GM21515 (cell line): ENCODE measurements around the gene MX2.

ENCODE experiments used
- ATAC-seq: cut with Tn5 transposase; IDR thresholded peaks from one replicate; pipeline ENCODE4 v1.9.1; 2021; ENCODE audit not compliant: unreplicated experiment

MX2 gene

DNA sequence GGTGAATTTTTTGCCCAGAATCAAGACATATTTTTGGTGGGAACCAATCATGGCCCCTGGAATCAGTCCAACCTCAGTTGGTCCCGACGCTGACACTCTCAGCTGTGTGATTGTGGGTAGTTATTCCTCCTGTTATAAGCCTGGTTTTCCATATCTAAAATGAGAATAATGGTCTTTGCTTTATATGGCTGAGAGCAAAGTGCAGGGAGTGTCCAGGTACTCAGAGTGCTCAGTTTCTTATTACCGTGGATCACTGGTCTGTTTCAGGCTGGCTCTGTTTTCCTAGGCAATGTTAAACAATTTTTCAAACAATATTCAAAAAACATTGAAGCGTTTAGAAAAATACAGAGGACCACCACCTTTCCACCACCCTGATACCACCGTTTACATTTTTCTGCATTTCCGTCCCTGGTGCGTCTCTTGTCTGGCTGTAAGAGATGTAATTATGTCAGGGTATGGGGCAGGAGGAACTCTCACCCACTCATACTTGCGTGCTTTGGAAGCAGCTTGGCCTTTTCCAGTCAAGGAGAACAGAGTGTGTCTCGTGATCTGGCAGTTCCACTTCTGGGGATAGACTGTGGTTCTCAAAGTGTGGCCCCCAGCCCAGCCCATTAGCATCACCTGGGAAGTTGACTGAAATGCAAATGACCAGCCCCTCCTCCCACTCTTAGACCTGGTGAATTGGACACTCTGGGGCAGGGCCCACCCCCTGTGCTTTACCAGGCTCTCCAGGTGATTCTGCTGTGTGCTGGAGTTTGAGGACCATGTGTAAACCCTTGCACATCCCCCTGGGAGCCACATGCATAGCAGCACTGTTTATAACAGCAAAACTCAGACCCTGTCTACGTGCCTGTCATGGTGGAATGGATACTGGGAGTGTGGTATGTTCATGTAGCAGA is 71.0 kb downstream of the MX2 start:
- no peak for ATAC-seq

DNA sequence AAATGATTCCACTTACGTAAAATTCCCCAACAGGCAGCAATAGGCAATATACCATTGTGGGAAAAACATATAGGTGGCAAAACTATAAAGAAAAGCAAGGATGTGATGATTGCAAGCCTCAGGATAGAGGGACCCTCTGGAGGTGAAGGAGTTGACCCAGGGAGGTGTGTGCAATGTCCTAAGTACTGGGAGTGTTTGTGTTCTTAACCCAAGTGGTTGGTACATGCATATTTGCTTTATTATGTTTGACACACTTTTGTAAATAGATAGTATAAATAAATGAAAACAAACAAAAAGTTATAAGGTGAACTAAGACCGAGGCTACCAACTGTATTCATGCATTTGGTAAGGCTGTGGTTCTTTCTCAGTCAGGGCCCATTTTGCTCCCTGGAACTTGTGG is 71.7 kb downstream of the MX2 start:
- no peak for ATAC-seq

DNA sequence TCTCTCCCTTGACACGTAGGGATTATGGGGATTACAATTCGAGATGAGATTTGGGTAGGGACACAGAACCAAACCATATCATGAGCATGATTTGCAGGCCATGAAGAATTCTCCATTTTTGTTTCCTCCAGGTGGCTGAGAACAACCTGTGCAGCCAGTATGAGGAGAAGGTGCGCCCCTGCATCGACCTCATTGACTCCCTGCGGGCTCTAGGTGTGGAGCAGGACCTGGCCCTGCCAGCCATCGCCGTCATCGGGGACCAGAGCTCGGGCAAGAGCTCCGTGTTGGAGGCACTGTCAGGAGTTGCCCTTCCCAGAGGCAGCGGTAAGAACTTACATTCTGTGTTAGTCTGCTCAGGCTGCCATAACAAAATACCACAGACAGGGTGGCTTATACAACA is 73.9 kb downstream of the MX2 start:
- no peak for ATAC-seq

DNA sequence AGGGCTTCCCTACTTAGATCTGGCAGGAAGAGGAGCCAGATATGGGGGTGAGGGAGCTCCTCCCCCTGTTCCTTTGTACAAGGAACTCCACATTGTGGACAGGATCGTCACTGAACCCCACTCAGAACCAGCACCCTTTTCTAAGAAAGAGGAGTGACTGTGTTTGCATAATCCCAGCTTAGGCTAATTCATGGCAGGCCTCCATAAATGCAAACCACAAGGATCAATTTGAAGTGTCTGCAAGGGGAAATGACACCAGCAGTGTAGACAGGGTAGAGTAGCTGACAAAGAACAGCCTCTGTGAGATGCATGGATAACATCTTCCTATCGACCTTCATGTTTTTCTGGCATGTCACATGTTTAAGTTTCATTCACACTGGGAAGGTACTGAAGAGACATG is 75.9 kb downstream of the MX2 start:
- ATAC-seq: no peak

DNA sequence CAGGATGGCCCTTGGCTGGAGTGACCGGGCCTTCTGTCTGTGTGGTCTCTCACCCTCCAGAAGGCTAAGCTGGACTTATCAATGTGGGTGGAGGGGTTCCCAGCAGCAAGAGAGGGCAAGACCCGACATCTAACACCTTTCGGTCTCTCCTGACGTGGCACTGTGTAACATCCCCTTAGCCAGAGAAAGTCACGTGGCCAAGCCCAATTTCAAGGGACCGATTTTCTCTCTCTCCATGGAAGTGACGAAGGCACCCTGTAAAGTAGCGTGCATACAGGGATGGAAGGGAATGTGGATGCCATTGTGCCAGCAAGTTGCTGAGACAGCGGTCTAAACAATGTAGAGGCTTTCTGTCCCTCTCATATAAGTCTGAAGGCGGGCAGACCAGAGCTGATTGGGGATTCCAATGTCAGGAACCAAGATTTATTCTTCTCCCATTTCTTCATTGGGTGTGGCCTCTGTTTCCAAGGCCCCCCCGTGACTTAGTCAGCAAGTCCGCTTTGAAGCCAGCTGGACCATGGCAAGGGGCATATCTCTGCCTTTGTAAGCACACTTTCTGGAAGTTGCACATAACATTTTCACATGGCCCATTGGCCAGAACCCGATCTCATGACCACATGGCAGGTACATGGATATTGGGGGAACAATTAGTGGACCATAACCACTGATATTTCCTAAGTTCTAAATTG is 76.7 kb downstream of the MX2 start:
- ATAC-seq: no peak

DNA sequence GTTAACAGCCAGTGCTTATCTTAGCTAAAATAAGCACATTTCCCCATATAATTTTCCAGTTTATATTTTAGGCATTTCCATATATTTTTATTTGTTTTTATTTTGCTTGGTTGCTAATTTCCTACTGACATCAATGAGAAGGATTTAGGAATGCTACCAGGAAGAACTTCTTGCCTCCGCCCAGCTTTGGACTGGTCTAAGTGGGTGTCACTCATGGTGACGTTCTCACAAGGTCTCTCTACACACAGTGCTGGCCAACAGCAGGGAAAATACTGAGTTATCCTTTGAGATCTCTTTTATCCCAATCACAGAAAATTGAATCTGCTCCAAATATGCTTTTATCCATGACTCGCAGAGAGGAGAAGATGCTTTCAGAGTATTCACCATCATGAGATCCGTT is 77.4 kb downstream of the MX2 start:
- ATAC-seq: no peak

DNA sequence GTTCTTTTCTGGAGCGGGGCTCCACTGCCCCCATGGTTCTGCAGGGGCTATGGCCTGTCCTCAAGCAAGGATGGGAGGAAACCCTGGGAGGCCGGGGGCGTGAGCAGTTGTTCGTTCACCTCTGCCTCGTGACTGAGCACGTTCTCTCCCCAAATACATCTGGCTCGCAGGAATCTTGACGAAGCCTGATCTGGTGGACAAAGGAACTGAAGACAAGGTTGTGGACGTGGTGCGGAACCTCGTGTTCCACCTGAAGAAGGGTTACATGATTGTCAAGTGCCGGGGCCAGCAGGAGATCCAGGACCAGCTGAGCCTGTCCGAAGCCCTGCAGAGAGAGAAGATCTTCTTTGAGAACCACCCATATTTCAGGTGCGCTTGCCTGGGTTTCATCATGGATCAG is 79.7 kb downstream of the MX2 start:
- no peak for ATAC-seq

DNA sequence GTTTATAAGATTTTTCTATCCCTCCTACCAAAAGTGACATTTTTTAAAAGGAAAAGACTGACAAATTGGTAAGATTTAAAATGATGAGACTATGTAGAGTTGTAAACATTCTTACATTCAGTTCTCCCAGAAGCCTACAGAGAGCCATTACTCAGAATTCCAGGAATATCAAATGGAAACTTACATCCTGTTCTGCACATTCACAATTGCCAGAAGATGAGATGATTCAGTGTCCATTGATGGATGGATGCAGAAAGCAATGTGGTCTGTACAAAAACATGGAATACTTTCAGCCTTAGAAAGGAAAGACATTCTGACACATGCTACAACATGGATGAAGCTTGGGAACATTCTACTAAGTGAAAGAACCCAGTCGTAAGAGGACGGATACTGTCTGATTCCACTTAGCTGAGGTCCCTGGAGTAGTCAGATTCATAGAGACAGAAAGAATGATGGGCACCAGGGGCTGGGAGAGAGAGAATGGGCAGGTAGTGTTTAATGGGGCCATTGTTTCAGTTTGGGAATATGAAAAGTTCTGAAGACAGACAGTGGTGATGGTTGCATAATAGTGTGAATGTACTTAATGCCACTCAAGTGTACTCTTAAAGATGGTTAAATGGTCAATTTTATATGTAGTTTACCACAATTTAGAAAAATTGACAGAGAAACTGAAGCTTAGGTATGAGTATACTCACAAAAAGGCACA is 80.8 kb downstream of the MX2 start:
- no peak for ATAC-seq

DNA sequence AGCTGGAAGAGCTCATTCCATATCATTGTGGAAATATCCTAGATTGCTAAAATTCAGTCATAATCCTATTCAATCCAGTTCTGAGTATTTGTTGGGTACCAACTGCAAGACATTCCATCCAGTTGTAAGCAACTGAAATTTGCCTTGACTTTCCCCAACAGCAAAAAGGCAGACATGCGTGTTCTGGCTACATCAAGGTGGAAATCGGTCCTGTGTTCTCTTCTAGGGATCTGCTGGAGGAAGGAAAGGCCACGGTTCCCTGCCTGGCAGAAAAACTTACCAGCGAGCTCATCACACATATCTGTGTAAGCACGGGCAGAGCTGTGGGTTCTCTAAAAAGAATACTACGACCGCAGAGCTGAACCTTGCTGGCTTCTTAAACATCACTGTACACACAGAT is 81.7 kb downstream of the MX2 start:
- no peak for ATAC-seq

DNA sequence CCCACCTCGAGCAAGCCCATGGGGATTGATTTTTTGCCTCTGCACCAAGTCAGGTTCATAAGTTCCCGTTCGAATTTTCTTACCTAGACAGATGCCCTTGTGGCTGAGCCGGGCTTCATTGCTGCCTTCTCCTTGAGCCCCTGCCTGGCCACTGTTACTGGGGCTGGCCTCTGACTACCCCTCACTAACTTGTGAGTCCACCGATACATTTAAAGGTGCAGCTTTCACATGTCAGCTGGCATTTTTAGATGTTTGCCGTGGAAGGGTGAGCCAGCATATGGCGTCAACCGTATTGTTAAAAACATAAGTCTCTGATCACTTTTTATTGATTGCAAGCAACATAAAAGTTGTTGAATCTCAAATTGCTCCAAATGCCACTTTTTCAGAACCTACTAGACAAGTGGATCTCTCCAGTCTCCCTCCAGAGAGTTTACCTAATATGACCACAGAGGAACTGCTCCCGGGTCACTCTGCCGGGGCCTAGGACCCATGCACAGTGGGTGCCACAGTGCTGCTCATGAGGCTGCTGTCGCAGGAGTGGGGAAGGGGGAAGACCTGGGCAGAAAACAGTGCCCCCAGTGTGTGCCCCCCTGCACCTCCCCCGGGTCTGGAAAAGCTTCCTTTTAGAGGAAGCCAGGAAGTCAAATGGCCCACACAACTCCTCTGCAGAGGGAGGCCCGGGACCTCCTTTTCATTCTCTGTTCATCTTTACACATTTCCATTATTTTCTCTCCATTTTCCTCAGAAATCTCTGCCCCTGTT is 83.1 kb downstream of the MX2 start:
- no peak for ATAC-seq

DNA sequence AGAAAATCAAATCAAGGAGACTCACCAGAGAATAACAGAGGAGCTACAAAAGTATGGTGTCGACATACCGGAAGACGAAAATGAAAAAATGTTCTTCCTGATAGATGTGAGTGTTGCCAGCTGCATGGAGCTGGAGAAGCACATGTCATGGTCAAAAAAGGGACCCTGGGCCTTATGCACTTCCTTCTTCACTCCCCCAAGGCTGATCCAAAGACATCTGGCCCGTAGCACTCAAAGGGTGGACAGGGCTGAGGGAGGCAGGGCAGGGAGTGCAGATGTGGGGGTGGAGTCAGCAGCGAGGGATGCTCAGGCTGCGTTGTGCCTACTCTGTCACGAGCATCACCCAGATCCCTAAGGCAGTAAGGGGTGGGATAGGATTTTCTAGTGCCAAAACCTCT is 83.6 kb downstream of the MX2 start:
- ATAC-seq: no peak

DNA sequence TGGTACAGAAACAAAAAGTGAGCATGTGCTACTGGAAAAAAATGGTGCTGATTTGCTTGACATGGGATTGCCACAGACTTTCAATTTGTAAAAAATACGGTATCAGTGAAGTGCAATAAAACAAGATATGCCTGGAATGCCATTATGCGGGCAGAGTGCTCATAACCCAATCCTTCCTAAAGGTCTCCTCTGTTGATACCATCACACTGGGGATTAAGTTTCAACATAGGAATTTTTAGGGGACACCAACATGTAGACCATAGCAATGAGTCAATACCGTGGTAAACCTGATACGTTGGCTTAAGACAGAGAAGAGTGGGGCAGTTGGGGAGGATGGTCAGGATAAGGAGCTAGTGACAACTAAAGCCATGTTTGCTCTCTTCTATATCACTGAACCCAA is 84.8 kb downstream of the MX2 start:
- no peak for ATAC-seq

DNA sequence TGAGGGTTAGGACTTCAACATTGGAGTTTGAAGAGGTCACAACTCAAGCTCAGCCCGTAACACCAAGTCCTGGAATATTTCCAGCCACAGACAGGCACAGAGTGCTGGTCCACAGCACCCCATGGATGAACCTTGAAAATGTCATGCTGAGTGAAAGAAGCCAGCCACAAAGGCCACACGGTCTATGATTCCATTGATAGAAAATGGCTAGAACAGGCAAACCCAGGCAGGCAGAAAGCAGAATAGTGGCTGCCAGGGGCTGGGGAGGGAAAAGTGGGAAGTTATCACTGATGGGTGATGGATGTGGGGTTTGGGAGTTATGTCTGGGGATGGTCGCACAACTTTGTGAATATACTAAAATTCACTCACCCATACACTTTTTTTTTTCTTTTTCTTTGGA is 85.5 kb downstream of the MX2 start:
- no peak for ATAC-seq

DNA sequence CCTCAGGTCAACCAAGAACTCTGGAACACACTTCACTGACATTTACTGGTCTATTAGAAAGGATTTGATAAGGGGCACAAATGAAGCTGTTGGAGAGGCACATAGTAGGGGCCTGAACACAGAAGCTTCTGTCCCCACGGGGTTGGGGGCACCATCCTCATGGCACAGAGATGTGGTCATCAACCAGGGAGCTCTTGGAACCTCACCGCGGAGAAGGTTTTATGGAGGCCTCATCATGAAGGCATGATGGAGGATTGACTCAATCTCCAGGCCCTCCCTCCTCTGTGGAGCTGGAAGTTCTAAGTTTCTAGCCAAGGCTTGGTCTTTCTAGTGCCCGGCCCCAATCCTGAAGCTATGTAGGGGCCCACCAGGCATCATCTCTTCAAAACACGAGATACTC is 87.8 kb downstream of the MX2 start:
- no peak for ATAC-seq

DNA sequence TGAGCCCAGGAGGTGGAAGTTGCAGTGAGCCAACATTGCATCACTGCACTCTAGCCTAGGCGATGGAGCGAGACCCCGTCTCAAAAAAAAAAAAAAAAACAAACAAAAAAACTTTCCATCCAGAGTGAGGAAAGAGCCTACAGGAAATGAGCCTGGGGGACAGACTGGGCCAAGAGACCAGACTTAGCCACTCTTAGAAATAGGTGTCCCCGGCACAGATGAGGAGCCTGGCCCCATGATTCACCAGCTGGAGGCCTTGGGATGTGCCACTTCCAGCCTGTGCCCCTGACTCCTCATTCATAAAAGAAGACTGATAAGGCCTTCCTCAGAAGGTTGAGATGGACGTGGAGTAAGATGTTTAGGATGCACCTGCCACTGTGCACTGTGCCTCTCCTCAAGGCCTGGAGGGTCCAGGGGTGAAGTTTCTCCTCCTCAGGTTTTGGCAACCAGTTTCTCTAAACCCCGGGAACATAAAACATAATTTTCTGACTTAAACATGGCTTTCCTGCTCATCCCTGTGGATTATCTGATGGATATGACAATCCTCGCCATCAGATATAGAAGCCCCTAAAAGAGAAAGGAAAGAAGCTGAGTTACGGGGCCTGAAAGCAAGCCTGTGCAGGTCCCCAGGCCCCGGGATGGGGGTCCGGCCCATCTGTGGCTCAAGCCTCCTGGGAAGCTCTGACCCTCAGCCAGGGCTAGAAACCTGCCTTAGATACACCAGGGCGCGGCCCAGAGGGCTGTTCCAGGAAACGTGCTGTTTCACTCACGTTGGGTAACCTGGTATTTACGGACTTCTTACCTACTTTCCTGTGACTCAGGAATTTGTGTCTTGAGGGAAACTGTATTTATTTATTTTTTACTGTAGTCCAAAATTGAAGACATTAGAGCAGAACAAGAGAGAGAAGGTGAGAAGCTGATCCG is 90.2 kb downstream of the MX2 start:
- no peak for ATAC-seq

DNA sequence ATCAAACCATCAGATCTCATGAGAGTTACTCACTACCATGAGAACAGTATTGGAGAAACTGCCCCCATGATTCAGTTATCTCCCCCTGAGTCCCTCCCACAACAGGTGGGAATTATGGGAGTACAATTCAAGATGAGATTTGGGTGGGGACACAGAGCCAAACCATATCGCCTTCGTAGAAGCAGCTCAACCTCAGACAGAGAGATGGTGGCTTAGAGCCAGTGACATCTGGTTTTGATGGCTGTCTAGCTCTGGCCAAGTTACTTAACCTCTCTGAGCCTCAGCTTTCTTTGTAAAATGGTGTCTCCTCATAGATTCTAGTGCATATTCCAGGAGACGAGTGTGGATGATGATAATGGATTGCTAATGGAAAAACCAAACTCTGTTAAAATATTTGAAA is 91.4 kb downstream of the MX2 start:
- ATAC-seq: no peak

DNA sequence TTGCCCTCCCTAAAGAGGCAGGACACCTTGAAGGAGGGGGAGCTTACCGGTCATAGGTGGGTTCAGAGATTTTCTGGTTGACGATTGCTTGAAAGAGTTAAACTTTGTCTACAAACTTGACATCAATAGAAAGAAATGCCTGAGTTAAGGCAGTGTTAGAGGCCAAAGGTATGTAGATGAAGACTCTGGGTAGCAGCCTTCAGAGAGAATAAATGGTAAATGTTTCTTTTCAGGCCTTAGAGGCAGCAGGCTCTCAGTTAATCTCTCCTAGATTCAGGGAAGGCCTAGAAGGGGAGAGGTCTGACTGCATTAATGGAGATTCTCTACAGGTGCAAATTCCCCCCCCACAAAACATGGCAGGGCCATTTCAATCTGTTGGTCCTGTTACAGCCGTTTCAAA is 91.9 kb downstream of the MX2 start:
- ATAC-seq: no peak

DNA sequence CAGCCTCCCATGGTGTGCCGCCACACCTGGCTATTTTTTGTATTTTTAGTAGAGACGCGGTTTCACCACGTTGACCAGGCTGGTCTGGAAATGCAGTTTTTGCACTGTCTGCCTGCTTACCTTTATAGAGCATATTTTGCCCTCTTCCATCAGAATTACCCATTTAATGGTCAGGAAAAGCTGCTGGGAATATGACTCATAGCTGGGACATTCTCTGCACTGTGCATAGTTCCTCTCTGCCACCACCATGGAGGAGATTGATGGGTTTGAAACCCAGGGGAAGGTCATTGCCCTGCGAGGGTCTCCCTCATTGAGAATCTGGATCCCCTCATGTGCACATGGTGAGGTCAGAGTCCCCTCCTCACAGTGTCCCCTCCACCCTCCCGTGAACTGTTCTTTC is 96.3 kb downstream of the MX2 start:
- ATAC-seq: no peak

DNA sequence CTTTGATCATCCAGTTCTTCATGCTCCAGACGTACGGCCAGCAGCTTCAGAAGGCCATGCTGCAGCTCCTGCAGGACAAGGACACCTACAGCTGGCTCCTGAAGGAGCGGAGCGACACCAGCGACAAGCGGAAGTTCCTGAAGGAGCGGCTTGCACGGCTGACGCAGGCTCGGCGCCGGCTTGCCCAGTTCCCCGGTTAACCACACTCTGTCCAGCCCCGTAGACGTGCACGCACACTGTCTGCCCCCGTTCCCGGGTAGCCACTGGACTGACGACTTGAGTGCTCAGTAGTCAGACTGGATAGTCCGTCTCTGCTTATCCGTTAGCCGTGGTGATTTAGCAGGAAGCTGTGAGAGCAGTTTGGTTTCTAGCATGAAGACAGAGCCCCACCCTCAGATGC is 96.7 kb downstream of the MX2 start:
- no peak for ATAC-seq
